Naive B cell (primary cell): ENCODE results near the gene SGSH. TPM values are rescaled to one million over a fixed set of nuclear protein-coding genes. Genes with fewer than 3 reads are reported as not detected.

Experiments
- polyA plus RNA-seq, 6 donors: library from polyadenylated mRNA; unstranded; fragments of 300-500 nt; fragmentation: Illumina TruSeq; gene quantifications; one replicate each; pipeline ENCODE4 v1.2.3, GENCODE V29; 2021; ENCODE audit warnings: low read depth in 6 of 6

SGSH gene
- polyA plus RNA-seq, 6 donors from 2014 or later = 12.3 to 38.5 (median 22.4) TPM

Other genes with a start within 250 kb of the SGSH start
- 1 to 10 TPM in 3 of 6 donors, under 1 TPM in 2, not detected in 1; 0.31 to 2.6 (median 1.4) TPM for gene TBC1D16, start 184.5 kb downstream of the SGSH start, polyA plus RNA-seq
- not detected for gene CCDC40, start 183.7 kb downstream of the SGSH start, polyA plus RNA-seq
- 10 to 100 TPM in 5 of 6 donors, 1 to 10 TPM in 1; 6.5 to 18.2 (median 14.5) TPM for gene GAA, start 118.8 kb downstream of the SGSH start, polyA plus RNA-seq
- 10 to 100 TPM; 57.1 to 75.2 (median 64.0) TPM for gene EIF4A3, start 73.2 kb downstream of the SGSH start, polyA plus RNA-seq
- not detected for gene CARD14, start 50.3 kb downstream of the SGSH start, polyA plus RNA-seq
- 1 to 10 TPM; 1.6 to 9.5 (median 7.4) TPM for gene SLC26A11, start 94 bp upstream of the SGSH start, polyA plus RNA-seq
- 10 to 100 TPM in 5 of 6 donors, 1 to 10 TPM in 1; 9.2 to 34.7 (median 18.3) TPM for gene RNF213, start 40.5 kb upstream of the SGSH start, polyA plus RNA-seq
- 10 to 100 TPM; 16.4 to 35.2 (median 20.7) TPM for gene ENDOV, start 194.8 kb upstream of the SGSH start, polyA plus RNA-seq